Measurements from ENCODE around the gene TBL2.
"Not testable (repeated sequence)": the region's sequence is repeated elsewhere in the genome, so short reads cannot be mapped to it uniquely, and the experiment has no call there.

Gene TBL2, protein sequence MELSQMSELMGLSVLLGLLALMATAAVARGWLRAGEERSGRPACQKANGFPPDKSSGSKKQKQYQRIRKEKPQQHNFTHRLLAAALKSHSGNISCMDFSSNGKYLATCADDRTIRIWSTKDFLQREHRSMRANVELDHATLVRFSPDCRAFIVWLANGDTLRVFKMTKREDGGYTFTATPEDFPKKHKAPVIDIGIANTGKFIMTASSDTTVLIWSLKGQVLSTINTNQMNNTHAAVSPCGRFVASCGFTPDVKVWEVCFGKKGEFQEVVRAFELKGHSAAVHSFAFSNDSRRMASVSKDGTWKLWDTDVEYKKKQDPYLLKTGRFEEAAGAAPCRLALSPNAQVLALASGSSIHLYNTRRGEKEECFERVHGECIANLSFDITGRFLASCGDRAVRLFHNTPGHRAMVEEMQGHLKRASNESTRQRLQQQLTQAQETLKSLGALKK

DNA sequence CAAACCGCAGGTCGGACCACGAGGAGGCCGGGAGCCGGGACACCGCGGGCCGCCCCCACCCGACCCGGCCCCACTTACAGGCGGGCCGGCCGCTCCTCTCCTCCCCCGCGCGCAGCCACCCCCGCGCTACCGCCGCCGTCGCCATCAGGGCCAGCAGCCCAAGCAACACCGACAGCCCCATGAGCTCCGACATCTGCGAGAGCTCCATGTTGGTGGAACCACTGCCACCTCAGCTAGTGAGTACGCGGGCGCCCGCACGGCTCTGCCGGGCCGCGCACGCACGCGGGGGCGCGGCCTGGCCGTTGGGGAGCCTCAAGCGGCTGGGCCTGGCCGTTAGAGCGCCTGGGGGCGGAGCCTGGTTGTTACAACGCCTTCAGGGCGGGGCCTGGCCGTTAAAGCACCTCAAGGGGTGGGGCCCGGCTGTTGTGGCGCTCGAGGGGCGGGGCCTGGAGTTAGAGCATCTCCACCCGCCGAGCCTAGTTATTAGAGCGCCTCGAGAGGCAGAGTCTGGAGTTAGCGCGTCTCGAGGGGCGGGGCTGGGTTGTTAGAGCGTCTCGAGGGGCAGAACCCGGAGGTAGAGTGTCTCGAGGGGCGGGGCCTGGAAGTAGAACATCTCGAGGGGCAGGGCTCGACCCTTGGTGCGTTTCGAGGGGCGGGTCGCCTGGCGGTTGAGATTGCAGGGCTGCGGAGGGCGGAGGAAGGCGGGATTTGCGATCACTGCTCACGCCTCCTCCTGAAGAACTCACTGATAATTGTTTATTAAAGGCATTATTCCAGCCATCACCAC, at the start of gene TBL2:
Gene TBL2, minus strand, starts transcription at position 238 of the 787 bp plus-strand sequence. Its CDS starts 30 bp downstream, at position 208.
- peak; percentile 100 for DNase-seq

DNA sequence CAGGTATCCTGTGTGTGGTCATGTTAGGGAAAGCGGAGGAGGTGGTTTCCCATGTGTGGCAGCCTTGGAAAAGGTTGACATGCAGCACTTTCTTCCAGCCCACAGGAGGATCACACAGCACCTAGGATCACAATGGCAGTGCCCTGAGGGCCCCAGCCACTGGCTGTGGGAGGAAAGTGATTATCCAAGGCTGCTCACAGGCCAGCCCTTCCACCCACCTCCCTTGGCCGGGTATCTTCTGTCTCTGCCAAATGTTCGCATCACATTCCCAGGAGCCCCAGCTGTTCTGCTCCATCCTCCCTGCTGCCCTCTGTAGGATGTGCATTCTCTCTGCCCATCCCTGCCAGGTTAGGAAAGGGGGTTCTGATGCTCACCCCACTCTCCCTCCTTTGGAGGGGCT, 48.4 kb upstream of the TBL2 start:
- no peak for DNase-seq

DNA sequence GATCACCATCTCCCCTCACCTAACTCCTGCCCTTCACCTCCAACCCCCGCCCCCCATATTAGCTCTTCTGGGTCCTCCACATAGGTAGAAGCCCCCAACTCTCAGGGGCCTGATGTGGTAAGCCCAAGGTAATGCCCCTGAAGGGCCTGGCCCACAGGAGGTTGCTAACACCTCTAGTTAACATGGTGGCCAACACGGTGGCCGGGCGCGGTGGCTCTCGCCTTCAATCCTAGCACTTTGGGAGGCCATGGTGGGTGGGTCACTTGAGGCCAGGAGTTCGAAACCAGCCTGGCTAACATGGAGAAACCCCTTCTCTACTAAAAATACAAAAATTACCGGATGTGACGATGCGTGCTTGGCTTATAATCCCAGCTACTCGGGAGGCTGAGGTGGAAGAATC, 46.9 kb upstream of the TBL2 start:
- DNase-seq, result no peak

DNA sequence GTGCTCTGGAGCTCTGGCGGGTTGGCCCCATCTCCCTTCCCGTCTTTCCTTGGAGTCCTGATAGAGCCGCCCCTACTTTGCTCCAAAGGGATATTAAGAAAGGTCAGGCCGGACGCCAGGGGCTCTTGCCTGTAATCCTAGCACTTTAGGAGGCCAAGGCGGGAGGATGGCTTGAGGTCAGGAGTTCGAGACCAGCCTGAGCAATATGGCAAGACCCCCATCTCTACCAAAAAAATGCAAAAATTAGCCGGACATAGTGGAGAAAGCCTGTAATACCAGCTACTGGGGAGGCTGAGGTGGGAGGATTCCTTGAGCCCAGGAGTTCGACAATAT, 46.3 kb upstream of the TBL2 start:
- no peak for DNase-seq

DNA sequence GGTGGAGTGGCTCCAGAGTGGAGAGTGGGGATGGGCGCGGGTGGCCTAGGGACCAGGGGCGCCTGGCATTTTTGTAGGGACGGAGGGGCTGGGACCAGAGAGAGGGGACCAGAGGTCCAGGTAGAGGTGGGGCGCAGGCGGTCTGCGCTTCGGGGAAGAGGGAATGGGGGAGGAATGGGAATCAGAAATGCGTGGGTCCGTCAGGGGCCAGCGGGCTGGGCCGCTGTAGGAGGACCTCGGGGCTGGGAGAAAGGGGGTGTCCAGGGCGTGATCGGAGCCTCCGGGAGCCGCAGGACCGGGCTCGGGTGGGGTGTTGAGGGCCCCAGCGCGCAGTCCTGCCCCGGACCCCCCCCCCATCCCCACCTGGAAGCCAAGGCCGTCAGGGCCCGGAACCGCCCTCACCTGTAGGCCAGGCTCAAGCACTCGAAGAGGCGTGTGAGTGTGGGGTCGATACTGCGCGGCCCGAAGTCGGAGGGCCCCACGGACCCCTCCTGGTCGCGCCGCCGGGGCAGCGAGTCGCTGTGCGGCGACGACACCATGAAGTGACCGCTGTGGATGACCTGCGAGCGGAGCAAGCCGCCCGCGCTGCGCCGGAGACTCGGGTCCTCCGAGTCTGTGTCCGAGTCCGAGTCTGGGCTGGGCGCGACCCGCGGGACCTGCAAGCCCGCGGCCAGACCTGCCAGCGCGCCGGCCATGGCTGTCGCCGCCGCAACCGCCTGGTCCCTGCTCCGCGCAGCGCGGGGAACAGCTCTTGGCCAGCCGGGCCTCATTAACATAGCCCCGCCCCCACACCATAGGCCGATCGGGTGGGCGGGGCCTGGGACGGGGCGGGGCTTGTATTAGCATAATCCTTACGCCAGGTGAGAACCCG, 45.7 kb upstream of the TBL2 start, which contains the start of gene MLXIPL:
Gene MLXIPL, minus strand, starts transcription at position 725 of the 871 bp plus-strand sequence. Its CDS starts 30 bp downstream, at position 695.
- DNase-seq, result no peak

DNA sequence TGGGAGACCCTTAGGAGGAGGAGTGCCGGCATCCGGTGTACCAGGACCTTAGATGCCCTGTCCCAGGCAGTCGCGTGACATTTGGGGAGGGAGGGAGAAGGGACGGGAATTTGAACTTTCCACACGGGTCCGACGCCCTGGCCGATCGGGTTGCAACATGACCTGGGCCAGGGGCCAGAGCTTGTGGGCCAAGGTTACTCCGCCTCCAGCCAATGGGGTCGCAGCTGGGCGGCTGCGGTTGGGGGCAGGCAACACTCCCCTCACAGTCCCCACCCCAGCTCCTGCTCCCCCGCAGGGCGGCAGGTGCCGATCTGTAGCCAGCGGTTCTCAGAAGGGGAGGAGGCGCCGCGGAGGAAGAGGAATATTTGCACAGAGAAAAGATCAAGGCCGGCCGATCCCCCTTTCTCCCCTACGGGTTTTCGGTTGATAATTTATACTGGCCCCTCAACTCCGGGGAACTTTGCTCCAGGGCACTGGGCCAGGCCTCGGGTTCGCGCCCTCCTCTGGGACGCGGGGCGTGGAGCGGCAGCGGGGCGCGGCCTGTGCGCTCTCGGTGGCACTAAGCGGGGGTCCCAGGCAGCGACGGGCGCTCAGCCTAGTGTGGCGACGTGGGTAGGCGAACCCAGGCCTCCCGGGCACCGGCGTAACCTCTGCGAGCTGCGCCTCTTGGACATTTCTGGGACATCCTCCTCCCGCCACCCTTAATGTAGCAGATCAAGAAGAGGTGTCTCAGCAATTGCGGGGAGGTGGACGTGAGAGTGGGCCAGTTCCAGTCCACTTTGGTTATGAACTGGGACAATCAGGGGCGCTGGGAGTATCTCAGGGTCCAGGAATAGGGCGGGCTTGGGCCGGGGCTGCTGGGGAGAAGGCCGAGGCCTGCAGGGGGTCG, 44.8 kb upstream of the TBL2 start:
- DNase-seq, result no peak

DNA sequence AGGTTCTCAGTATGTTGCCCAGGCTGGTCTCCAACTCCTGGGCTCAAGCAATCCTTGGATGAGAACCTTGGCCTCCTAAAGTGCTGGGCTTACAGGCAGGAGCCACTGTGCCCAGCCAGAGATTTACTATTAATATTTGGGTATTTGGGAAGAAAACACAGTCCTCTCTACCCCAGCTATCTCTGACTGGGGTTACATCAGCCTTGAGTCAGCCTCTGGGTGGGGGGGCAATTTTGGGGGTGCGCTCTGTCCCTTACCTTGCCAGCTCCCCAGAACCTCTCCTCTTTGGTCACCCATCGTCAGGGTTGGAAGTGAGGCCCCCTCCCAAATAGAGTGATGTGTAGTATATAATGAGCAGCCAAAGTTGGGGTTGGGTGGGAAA, 44.1 kb upstream of the TBL2 start:
- DNase-seq, result no peak

DNA sequence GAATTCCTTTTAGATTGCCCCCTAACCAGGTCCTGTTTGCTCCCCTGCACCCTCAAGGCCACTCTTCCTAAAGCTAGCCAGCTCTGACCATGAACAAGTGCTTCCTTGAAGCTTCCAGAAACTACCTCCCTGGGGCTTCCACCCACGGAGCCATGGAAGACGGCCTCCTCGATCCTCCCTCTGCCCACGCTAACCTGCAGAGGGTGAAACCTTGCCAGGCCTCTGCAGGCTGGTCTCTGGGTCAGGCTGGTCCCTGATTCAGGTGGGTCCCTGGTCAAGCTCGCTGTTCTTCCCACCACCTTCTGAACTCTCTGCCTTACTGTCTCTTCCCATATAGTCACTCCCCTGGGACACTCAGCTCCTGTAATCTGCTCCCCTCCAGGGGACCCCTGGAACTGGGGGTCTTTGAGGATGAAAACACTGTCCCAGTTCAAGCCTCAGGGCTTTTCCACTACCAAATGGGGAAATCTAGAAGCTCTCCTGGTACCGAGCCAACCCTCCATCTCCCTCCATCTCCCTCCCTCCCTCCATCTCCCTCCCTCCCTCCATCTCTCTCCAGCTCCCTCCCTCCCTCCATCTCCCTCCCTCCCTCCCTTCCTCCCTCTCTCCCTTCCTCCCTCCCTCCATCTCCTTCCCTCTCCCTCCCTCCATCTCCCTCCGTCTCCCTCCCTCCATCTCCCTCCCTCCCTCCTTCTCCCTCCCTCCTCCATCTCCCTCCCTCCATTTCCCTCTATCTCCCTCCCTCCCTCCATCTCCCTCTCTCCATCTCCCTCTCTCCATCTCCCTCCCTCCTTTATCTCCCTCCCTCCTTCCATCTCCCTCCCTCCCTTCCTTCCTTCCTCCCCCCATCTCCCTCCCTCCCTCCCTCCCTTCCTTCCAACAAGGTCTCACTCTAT, 43.0 kb upstream of the TBL2 start:
- DNase-seq, result no peak

DNA sequence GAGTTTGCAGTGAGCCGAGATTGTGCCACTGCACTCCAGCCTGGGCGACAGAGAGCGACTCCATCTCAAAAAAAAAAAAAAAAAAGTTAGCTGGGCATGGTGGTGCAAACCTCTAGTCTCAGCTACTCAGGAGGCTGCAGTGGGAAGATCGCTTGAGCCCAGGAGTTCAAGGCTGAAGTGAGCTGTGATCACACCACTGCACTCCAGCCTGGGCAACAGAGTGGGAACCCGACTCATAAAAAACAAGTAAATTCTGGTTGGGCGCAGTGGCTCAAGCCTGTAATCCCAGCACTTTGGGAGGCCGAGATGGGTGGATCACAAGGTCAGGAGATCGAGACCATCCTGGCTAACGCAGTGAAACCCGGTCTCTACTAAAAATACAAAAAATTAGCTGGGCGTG, 41.0 kb upstream of the TBL2 start:
- not testable (repeated sequence) for DNase-seq

DNA sequence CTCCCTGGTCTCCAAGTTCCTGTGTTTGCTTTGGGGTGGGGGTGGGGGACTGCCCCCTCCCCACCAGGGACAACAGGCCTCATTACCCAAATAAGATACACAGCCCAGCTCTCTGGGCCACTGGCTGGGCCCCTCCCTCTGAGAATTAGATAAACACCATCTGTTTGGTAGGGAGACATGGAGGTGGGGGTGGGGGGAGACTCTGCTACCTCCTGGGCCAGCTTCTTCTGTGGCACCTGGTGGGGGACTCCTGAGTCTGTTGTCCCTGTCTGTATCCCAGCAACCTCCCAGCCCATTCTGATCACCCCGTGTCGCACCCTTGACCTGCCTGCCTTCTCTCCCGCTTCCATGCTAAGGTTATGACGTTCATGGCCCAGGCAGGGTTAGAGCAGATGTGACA, 40.2 kb upstream of the TBL2 start:
- DNase-seq, result no peak

DNA sequence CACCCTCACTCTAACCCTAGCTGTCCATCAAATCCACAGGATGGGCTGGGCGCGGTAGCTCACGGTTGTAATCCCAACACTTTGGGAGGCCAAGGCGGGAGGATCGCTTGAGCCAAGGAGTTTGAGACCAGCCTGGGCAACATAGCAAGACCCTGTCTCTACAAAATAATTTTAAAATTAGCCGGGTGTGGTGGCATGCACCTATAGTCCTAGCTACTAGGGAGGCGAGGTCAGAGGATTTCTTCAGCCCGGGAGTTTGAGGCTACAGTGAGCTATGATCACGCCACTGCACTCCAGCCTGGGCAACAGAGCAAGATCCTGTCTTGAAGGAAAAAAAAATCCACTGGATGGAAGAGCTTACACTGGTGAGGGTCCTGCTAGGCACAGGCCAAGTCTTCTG, 39.1 kb upstream of the TBL2 start:
- not testable (repeated sequence) for DNase-seq

DNA sequence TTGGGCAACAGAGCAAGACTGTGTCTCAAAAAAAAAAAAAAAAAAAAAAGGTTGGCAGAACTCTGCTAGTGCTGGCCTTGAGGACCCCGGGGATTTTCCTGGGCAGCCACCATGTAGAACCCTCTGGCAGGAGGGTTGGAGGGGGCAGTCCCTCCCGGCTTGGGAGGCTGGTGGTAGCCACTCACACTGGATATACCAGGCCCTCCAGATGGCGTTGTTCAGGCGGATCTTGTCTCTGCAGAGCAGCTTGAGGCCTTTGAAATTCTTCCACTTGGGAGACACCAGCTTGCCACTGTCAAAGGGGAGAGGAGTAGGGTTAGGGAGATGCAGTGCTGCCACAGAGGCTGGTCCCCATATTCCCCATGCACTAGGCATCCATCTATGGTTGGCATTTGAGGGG, 37.5 kb upstream of the TBL2 start:
- peak; percentile 44 for DNase-seq

DNA sequence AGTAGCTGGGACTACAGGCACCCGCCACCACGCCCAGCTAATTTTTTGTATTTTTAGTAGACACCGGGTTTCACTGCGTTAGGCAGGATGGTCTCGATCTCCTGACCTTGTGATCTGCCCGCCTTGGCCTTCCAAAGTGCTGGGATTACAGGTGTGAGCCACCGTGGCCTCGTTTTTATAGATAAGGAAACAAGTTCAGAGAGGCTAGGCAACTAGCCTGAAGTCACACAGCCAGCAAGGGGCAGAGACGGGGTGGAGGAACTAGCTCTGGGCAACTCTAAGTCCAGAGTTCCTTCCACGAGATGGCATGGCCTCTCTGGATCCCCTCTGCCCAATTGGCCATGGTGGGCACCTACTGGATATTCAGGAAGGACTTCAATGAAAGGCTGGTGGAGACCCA, 36.6 kb upstream of the TBL2 start:
- DNase-seq, result not testable (repeated sequence)

DNA sequence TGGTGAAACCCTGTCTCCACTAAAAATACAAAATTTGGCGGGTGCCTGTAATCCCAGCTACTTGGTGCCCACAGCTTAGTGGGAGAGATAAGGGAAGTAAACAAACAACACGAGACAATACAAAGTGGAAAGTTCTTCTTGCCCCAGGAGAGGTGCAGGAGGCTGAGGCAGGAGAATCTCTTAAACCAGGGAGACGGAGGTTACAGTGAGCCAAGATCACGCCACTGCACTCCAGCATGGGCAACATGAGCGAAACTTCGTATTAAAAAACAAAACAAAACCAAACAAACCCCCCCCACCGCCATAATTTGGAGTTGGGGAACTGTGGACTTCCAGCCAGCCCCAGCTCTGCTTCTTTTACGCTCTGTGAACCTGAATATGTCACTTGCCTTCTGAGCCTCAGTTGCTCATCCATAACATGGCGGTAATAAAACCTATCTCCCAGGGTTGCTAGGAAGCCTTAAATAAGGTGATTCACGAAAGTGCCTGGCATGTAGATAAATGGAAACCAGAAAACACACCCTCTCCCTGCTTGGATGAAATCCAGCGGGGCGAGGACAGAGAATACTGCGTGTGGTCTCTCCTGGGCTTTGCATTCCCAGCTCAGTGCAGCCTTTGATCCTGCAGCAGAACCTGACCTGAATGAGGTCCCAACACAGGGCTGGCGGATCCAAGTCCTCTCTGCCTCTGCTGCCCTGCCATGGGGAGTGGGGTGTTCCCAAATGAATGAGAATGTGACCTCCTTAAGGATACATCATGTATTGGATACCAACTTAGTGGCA, 35.8 kb upstream of the TBL2 start:
- DNase-seq, result no peak

DNA sequence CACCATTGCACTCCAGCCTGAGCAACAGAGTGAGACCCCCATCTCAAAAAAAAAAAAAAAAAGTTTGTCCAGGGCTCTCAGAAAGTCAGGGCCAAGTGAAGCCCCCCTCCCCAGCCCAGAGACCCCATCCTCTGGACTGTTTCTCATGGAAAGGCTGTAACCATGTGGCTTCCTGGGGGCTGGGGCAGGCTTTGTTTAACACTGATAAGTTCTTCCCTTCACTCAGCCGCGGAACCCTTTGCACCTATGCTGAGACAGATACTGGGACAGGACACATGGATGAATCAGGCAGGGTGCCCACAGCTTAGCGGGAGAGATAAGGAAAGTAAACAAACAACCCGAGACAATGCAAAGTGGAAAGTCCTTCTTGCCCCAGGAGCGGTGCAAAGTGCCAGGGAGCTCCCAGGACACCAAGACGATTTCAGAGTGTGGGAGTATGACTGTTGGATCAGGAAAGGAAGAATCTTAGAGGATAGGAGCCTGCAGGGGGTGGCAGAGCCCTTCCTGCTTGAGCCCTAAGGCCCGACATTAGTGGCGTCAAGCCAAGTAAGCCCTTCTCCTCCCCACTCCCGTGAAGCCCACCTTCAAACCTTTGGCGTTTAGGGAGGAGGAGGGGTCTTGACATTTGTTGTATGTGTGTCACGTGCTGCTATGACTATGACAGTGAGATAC, 34.4 kb upstream of the TBL2 start:
- no peak for DNase-seq

DNA sequence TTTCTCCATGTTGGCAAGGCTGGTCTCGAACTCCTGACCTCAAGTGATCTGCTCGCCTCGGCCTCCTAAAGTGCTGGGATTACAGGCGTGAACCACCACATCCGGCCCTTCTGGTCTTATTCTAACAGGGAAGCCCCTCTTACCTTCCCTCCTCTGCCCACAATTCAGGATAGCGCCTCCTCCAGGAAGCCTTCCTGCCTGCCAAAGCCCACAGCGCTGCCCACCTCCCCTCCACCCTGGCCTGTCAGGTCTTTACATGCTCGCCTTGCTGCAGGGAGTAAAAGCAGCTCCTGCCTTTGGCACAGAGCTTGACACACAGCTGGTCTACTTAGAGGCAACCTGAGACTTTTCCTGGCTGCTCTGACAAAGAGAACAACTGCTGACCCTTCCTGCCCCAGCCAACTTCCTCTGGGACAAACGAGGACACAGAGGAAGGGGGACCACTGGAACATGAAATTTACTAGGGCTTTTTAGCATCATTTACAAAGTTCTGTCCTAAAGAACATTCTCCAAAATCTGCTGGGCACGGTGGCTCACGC, 32.7 kb upstream of the TBL2 start:
- no peak for DNase-seq

DNA sequence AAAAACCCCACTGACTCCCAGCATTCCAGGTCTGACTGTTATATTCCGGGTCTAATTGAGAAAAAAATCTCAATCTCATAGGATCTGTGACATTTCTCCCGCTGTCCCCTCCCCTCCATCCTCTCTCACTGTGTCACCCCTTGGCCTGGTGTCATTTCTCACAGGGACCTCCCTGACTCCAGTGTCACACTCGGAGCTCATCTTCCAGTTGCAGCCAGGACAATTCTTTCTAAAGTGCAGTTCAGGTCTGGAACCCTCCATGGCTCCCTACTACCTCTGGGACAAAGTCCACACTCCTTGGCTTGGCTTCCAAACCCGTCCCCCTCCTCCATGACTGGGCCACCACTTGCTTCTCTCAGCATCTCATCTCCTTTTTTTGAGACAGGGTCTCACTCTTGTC, 31.7 kb upstream of the TBL2 start:
- DNase-seq, result no peak

DNA sequence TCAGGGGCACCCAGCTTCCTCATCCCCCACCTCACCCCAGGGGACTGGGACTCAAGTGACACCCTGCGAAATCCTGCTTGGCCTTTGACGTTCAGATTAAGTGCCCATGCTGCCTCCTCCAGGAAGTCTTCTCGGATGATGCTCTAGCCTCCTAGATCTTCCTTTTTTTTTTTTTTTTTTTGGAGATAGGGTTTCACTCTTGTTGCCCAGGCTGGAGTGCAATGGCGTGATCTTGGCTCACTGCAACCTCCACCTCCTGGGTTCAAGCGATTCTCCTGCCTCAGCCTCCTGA, 29.3 kb upstream of the TBL2 start:
- not testable (repeated sequence) for DNase-seq

Measured in RPMI8226 (cell line).